Measurements from ENCODE around the gene DISC1. TPM values are rescaled to one million over a fixed set of nuclear protein-coding genes. Genes with fewer than 3 reads are reported as not detected.

Gene DISC1
- total RNA-seq, 1 experiment from 2014 or later, result 1.8 TPM

DNA sequence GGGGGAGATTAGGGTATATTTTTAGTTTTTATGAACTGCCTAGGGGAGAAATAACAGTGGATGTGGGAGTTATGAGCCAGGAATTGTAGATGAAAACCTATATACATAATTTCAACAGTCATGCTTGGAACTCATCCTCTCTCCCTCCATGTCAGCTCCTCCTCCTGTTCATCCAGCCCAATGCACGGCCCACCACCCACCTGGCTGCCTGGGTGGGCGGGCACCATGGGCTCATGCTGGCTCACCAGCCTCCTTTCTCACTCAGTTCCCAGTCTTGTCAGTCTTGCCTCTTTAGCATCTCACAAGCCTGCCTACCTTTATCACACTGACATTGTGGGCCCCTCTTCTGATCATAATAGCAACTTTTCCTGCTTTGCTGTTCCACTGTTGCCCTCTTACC is 336.0 kb downstream of the DISC1 start:
- CTCF ChIA-PET, result no interaction called here
- RAD21 ChIA-PET (ENCODE audit: low non-redundant PET in 1 of 2, low total read pairs in 2 of 2, uncharacterized antibody in 2 of 2, unreplicated experiment in 2 of 2), result no interaction called here
- ATAC-seq (no peak), DNase-seq (ENCODE audit: low read depth, low spot score) (no peak)
- Histone ChIP-seq H2AFZ (ENCODE audit: low read depth, low read length, poor library complexity, severe bottlenecking) (no peak overlapping the region), H3K4me1 (ENCODE audit: control insufficient read depth in 1 of 2, insufficient read depth in 2 of 2, low read length in 2 of 2) (no peaks in the 10 kb centered on the region), H3K4me2 (ENCODE audit: low read length) (no peak overlapping the region), H3K36me3 (ENCODE audit: control insufficient read depth in 1 of 2, insufficient read depth in 2 of 2, low read length in 2 of 2) (no peaks in the 10 kb centered on the region), H3K9me2 (ENCODE audit: insufficient read depth) (no peaks in the 10 kb centered on the region), H3K9ac (ENCODE audit: low read length) (no peak overlapping the region), H3K4me3 (replicated peaks in 1 of 2; ENCODE audit: low read depth in 1 of 2, low read length in 2 of 2) (no peak overlapping the region), H3K27me3 (ENCODE audit: insufficient read depth, low read length) (0 out of 2 replicates have a peak, but pooled peaks cover 3% of the 10 kb centered on the region), H4K20me1 (ENCODE audit: insufficient read depth) (no peaks in the 10 kb centered on the region), H3K9me3 (ENCODE audit: control insufficient read depth in 1 of 2, insufficient read depth in 1 of 2, low read depth in 1 of 2, low read length in 2 of 2) (no peaks in the 10 kb centered on the region), H3K79me2 (ENCODE audit: insufficient read depth, low read length) (no peaks in the 10 kb centered on the region), H3K27ac (ENCODE audit: low read depth, low read length) (no peak overlapping the region)
- BruUV-seq (replicated peaks), result no TSS peak
- intact Hi-C loops (cut with micrococcal nuclease), result no loop called here
- POLR2A ChIA-PET, result no interaction called here
- TF ChIP-seq EZH2 (IDR thresholded peaks at IDR 0.05), result no peak

- ATAC-seq (no peak), DNase-seq (ENCODE audit: low read depth, low spot score) (no peak)
- Histone ChIP-seq H3K36me3 (ENCODE audit: control insufficient read depth in 1 of 2, insufficient read depth in 2 of 2, low read length in 2 of 2) (no peaks in the 10 kb centered on the region), H3K9me3 (ENCODE audit: control insufficient read depth in 1 of 2, insufficient read depth in 1 of 2, low read depth in 1 of 2, low read length in 2 of 2) (no peaks in the 10 kb centered on the region), H2AFZ (ENCODE audit: low read depth, low read length, poor library complexity, severe bottlenecking) (no peak overlapping the region), H3K4me3 (replicated peaks in 1 of 2; ENCODE audit: low read depth in 1 of 2, low read length in 2 of 2) (no peak overlapping the region), H3K4me1 (ENCODE audit: control insufficient read depth in 1 of 2, insufficient read depth in 2 of 2, low read length in 2 of 2) (no peaks in the 10 kb centered on the region), H3K9me2 (ENCODE audit: insufficient read depth) (no peaks in the 10 kb centered on the region), H3K9ac (ENCODE audit: low read length) (no peak overlapping the region), H4K20me1 (ENCODE audit: insufficient read depth) (no peaks in the 10 kb centered on the region), H3K27ac (ENCODE audit: low read depth, low read length) (no peak overlapping the region), H3K27me3 (ENCODE audit: insufficient read depth, low read length) (no peaks in the 10 kb centered on the region), H3K4me2 (ENCODE audit: low read length) (no peak overlapping the region), H3K79me2 (ENCODE audit: insufficient read depth, low read length) (no peaks in the 10 kb centered on the region)
- TF ChIP-seq POLR2AphosphoS5 (IDR thresholded peaks at IDR 0.05; ENCODE audit: low read depth, low read length), result no peak
- TF ChIP-seq POLR2A (IDR thresholded peaks at IDR 0.05; ENCODE audit: borderline replicate concordance, extremely low read depth, insufficient read depth, insufficient read length), result no peak
- TF ChIP-seq EGR1 (IDR thresholded peaks at IDR 0.05; ENCODE audit: low read depth), result no peak
- no peak for TF ChIP-seq ZNF274 (IDR thresholded peaks at IDR 0.05; ENCODE audit: low read depth, low read length)
- TF ChIP-seq SP1 (IDR thresholded peaks at IDR 0.05; ENCODE audit: low read depth), result no peak
- TF ChIP-seq, protein P1, sequence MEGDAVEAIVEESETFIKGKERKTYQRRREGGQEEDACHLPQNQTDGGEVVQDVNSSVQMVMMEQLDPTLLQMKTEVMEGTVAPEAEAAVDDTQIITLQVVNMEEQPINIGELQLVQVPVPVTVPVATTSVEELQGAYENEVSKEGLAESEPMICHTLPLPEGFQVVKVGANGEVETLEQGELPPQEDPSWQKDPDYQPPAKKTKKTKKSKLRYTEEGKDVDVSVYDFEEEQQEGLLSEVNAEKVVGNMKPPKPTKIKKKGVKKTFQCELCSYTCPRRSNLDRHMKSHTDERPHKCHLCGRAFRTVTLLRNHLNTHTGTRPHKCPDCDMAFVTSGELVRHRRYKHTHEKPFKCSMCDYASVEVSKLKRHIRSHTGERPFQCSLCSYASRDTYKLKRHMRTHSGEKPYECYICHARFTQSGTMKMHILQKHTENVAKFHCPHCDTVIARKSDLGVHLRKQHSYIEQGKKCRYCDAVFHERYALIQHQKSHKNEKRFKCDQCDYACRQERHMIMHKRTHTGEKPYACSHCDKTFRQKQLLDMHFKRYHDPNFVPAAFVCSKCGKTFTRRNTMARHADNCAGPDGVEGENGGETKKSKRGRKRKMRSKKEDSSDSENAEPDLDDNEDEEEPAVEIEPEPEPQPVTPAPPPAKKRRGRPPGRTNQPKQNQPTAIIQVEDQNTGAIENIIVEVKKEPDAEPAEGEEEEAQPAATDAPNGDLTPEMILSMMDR (IDR thresholded peaks at IDR 0.05 in 2 of 3, conservative IDR thresholded peaks at IDR 0.05 in 1 of 3; ENCODE audit: borderline replicate concordance in 1 of 3, insufficient read depth in 1 of 3, low read depth in 2 of 3, low read length in 2 of 3), result no peak
- TF ChIP-seq ZBTB33 (IDR thresholded peaks at IDR 0.05; ENCODE audit: extremely low read depth, insufficient replicate concordance, low read length), result no peak
- TF ChIP-seq CEBPB (IDR thresholded peaks at IDR 0.05; ENCODE audit: low read depth), result no peak
- BruUV-seq (replicated peaks), result no TSS peak
- RAD21 ChIA-PET (ENCODE audit: low non-redundant PET in 1 of 2, low total read pairs in 2 of 2, uncharacterized antibody in 2 of 2, unreplicated experiment in 2 of 2), result no interaction called here
- POLR2A ChIA-PET, result no interaction called here
- CTCF ChIA-PET, result no interaction called here
- intact Hi-C loops (cut with micrococcal nuclease), result no loop called here
Observed at GRCh38 chr1:231964241-231964640, 337.7 kb downstream of the DISC1 start.
